ENCODE results near the gene NFYB.
"Not testable (repeated sequence)": the region's sequence is repeated elsewhere in the genome, so short reads cannot be mapped to it uniquely, and the experiment has no call there.

NFYB gene

GRCh38 chr12:104181313-104181712 lies 43.3 kb upstream of the NFYB start:
- Histone ChIP-seq H3K4me2 (ENCODE audit: low read length) (no peak overlapping the region), H3K79me1 (ENCODE audit: low read length) (no peaks in the 10 kb centered on the region), H2BK15ac (replicated peaks; ENCODE audit: low read depth) (no peak overlapping the region), H2BK120ac (ENCODE audit: low read depth, low read length) (no peak overlapping the region), H4K5ac (ENCODE audit: low read length) (no peak overlapping the region), H3K4me3 (ENCODE audit: low read length) (no peak overlapping the region), H3K79me2 (ENCODE audit: control insufficient read depth, insufficient read depth, low read length) (no peaks in the 10 kb centered on the region), H3K36me3 (ENCODE audit: control insufficient read depth, insufficient read depth, low read length) (no peaks in the 10 kb centered on the region), H4K8ac (ENCODE audit: low read depth, low read length) (no peak overlapping the region), H3K18ac (ENCODE audit: low read length) (no peak overlapping the region), H3K27me3 (ENCODE audit: insufficient read depth, low read length, poor library complexity) (no peaks in the 10 kb centered on the region), H3K4me1 (ENCODE audit: control insufficient read depth, low read depth, low read length) (no peaks in the 10 kb centered on the region), H3K4ac (ENCODE audit: low read depth, low read length) (no peak overlapping the region), H2BK5ac (ENCODE audit: low read length) (no peak overlapping the region), H3K56ac (ENCODE audit: low read length) (no peak overlapping the region), H2AK5ac (ENCODE audit: low read length) (no peak overlapping the region), H3K23ac (ENCODE audit: low read length) (no peak overlapping the region), H3K27ac (ENCODE audit: low read depth, low read length) (no peak overlapping the region), H3K9ac (ENCODE audit: low read length) (no peak overlapping the region)
- WGBS (ENCODE audit: extremely low coverage, insufficient coverage, low lambda C conversion rate), result no CpG with 5 or more reads among the region's 4 CpGs
- DNase-seq, result no peak

GRCh38 chr12:104180374-104180773 lies 42.4 kb upstream of the NFYB start:
- Histone ChIP-seq H3K9ac (ENCODE audit: low read length) (no peak overlapping the region), H3K27me3 (ENCODE audit: insufficient read depth, low read length, poor library complexity) (no peaks in the 10 kb centered on the region), H3K23ac (ENCODE audit: low read length) (no peak overlapping the region), H2BK120ac (ENCODE audit: low read depth, low read length) (no peak overlapping the region), H4K5ac (ENCODE audit: low read length) (no peak overlapping the region), H3K56ac (ENCODE audit: low read length) (no peak overlapping the region), H3K4me2 (ENCODE audit: low read length) (no peak overlapping the region), H4K8ac (ENCODE audit: low read depth, low read length) (no peak overlapping the region), H3K79me2 (ENCODE audit: control insufficient read depth, insufficient read depth, low read length) (no peaks in the 10 kb centered on the region), H3K79me1 (ENCODE audit: low read length) (no peaks in the 10 kb centered on the region), H3K18ac (ENCODE audit: low read length) (no peak overlapping the region), H2AK5ac (ENCODE audit: low read length) (no peak overlapping the region), H3K4me1 (ENCODE audit: control insufficient read depth, low read depth, low read length) (no peaks in the 10 kb centered on the region), H3K4me3 (ENCODE audit: low read length) (no peak overlapping the region), H2BK5ac (ENCODE audit: low read length) (no peak overlapping the region), H3K36me3 (ENCODE audit: control insufficient read depth, insufficient read depth, low read length) (no peaks in the 10 kb centered on the region), H3K4ac (ENCODE audit: low read depth, low read length) (no peak overlapping the region), H3K27ac (ENCODE audit: low read depth, low read length) (no peak overlapping the region), H2BK15ac (replicated peaks; ENCODE audit: low read depth) (no peak overlapping the region)
- no CpG with 5 or more reads among the region's 5 CpGs for WGBS (ENCODE audit: extremely low coverage, insufficient coverage, low lambda C conversion rate)
- DNase-seq, result no peak

- DNase-seq, result peak; percentile 34
- H2AK5ac ChIP-seq (ENCODE audit: low read length), result no peak overlapping the region
- H4K8ac ChIP-seq (ENCODE audit: low read depth, low read length), result no peak overlapping the region
- H3K9ac ChIP-seq (ENCODE audit: low read length), result no peak overlapping the region
- H3K4ac ChIP-seq (ENCODE audit: low read depth, low read length), result no peak overlapping the region
- H3K27ac ChIP-seq (ENCODE audit: low read depth, low read length), result no peak overlapping the region
- H3K79me2 ChIP-seq (ENCODE audit: control insufficient read depth, insufficient read depth, low read length), result no peaks in the 10 kb centered on the region
- H2BK5ac ChIP-seq (ENCODE audit: low read length), result no peak overlapping the region
- no peak overlapping the region for H3K18ac ChIP-seq (ENCODE audit: low read length)
- no peaks in the 10 kb centered on the region for H3K36me3 ChIP-seq (ENCODE audit: control insufficient read depth, insufficient read depth, low read length)
- no peak overlapping the region for H3K23ac ChIP-seq (ENCODE audit: low read length)
- WGBS (ENCODE audit: extremely low coverage, insufficient coverage, low lambda C conversion rate), result no CpG with 5 or more reads among the region's 8 CpGs
- no peaks in the 10 kb centered on the region for H3K4me1 ChIP-seq (ENCODE audit: control insufficient read depth, low read depth, low read length)
- no peaks in the 10 kb centered on the region for H3K27me3 ChIP-seq (ENCODE audit: insufficient read depth, low read length, poor library complexity)
- no peak overlapping the region for H3K4me2 ChIP-seq (ENCODE audit: low read length)
- H3K56ac ChIP-seq (ENCODE audit: low read length), result no peak overlapping the region
- H2BK120ac ChIP-seq (ENCODE audit: low read depth, low read length), result no peak overlapping the region
- H2BK15ac ChIP-seq (replicated peaks; ENCODE audit: low read depth), result no peak overlapping the region
- no peak overlapping the region for H3K4me3 ChIP-seq (ENCODE audit: low read length)
- no peaks in the 10 kb centered on the region for H3K79me1 ChIP-seq (ENCODE audit: low read length)
- H4K5ac ChIP-seq (ENCODE audit: low read length), result no peak overlapping the region
Measured at GRCh38 chr12:104177663-104178501, 39.9 kb upstream of the NFYB start.

GRCh38 chr12:104177336-104177662 lies 39.3 kb upstream of the NFYB start:
- no peak overlapping the region for H2BK15ac ChIP-seq (replicated peaks; ENCODE audit: low read depth)
- H3K4me1 ChIP-seq (ENCODE audit: control insufficient read depth, low read depth, low read length), result no peaks in the 10 kb centered on the region
- no peak overlapping the region for H2BK120ac ChIP-seq (ENCODE audit: low read depth, low read length)
- H3K4me3 ChIP-seq (ENCODE audit: low read length), result no peak overlapping the region
- no peak overlapping the region for H3K56ac ChIP-seq (ENCODE audit: low read length)
- H4K5ac ChIP-seq (ENCODE audit: low read length), result no peak overlapping the region
- H4K8ac ChIP-seq (ENCODE audit: low read depth, low read length), result no peak overlapping the region
- no peaks in the 10 kb centered on the region for H3K36me3 ChIP-seq (ENCODE audit: control insufficient read depth, insufficient read depth, low read length)
- WGBS (ENCODE audit: extremely low coverage, insufficient coverage, low lambda C conversion rate), result no CpG with 5 or more reads among the region's 2 CpGs
- H3K18ac ChIP-seq (ENCODE audit: low read length), result no peak overlapping the region
- H3K79me1 ChIP-seq (ENCODE audit: low read length), result no peaks in the 10 kb centered on the region
- no peak overlapping the region for H3K4me2 ChIP-seq (ENCODE audit: low read length)
- no peak for DNase-seq
- no peak overlapping the region for H3K23ac ChIP-seq (ENCODE audit: low read length)
- H3K27me3 ChIP-seq (ENCODE audit: insufficient read depth, low read length, poor library complexity), result no peaks in the 10 kb centered on the region
- no peak overlapping the region for H3K4ac ChIP-seq (ENCODE audit: low read depth, low read length)
- H2BK5ac ChIP-seq (ENCODE audit: low read length), result no peak overlapping the region
- no peak overlapping the region for H3K9ac ChIP-seq (ENCODE audit: low read length)
- H3K27ac ChIP-seq (ENCODE audit: low read depth, low read length), result no peak overlapping the region
- no peaks in the 10 kb centered on the region for H3K79me2 ChIP-seq (ENCODE audit: control insufficient read depth, insufficient read depth, low read length)
- H2AK5ac ChIP-seq (ENCODE audit: low read length), result no peak overlapping the region

GRCh38 chr12:104175726-104176247 lies 37.8 kb upstream of the NFYB start:
- Histone ChIP-seq H2AK5ac (ENCODE audit: low read length) (no peak overlapping the region), H2BK5ac (ENCODE audit: low read length) (no peak overlapping the region), H3K79me1 (ENCODE audit: low read length) (no peaks in the 10 kb centered on the region), H4K5ac (ENCODE audit: low read length) (no peak overlapping the region), H3K4ac (ENCODE audit: low read depth, low read length) (no peak overlapping the region), H3K27ac (ENCODE audit: low read depth, low read length) (no peak overlapping the region), H3K18ac (ENCODE audit: low read length) (no peak overlapping the region), H3K4me3 (ENCODE audit: low read length) (no peak overlapping the region), H2BK15ac (replicated peaks; ENCODE audit: low read depth) (no peak overlapping the region), H3K79me2 (ENCODE audit: control insufficient read depth, insufficient read depth, low read length) (no peaks in the 10 kb centered on the region), H3K36me3 (ENCODE audit: control insufficient read depth, insufficient read depth, low read length) (no peaks in the 10 kb centered on the region), H2BK120ac (ENCODE audit: low read depth, low read length) (no peak overlapping the region), H4K8ac (ENCODE audit: low read depth, low read length) (no peak overlapping the region), H3K9ac (ENCODE audit: low read length) (no peak overlapping the region), H3K23ac (ENCODE audit: low read length) (no peak overlapping the region), H3K27me3 (ENCODE audit: insufficient read depth, low read length, poor library complexity) (no peaks in the 10 kb centered on the region), H3K4me2 (ENCODE audit: low read length) (no peak overlapping the region), H3K56ac (ENCODE audit: low read length) (no peak overlapping the region), H3K4me1 (ENCODE audit: control insufficient read depth, low read depth, low read length) (no peaks in the 10 kb centered on the region)
- no CpG with 5 or more reads among the region's 10 CpGs for WGBS (ENCODE audit: extremely low coverage, insufficient coverage, low lambda C conversion rate)
- DNase-seq, result no peak

- H3K4me2 ChIP-seq (ENCODE audit: low read length); H2BK5ac ChIP-seq (ENCODE audit: low read length); H3K4ac ChIP-seq (ENCODE audit: low read depth, low read length); H3K27ac ChIP-seq (ENCODE audit: low read depth, low read length); H3K4me1 ChIP-seq (ENCODE audit: control insufficient read depth, low read depth, low read length); H2BK15ac ChIP-seq (replicated peaks; ENCODE audit: low read depth); H4K5ac ChIP-seq (ENCODE audit: low read length); H3K36me3 ChIP-seq (ENCODE audit: control insufficient read depth, insufficient read depth, low read length); H2AK5ac ChIP-seq (ENCODE audit: low read length); H4K8ac ChIP-seq (ENCODE audit: low read depth, low read length); H3K18ac ChIP-seq (ENCODE audit: low read length); H3K23ac ChIP-seq (ENCODE audit: low read length); H3K79me2 ChIP-seq (ENCODE audit: control insufficient read depth, insufficient read depth, low read length); H3K56ac ChIP-seq (ENCODE audit: low read length); H3K27me3 ChIP-seq (ENCODE audit: insufficient read depth, low read length, poor library complexity); H2BK120ac ChIP-seq (ENCODE audit: low read depth, low read length); H3K9ac ChIP-seq (ENCODE audit: low read length); H3K4me3 ChIP-seq (ENCODE audit: low read length); H3K79me1 ChIP-seq (ENCODE audit: low read length); DNase-seq: not testable (repeated sequence)
- WGBS (ENCODE audit: extremely low coverage, insufficient coverage, low lambda C conversion rate), result no CpG with 5 or more reads among the region's 5 CpGs
Measured at GRCh38 chr12:104173804-104174203, 35.8 kb upstream of the NFYB start.
